OCI-LY3 (cell line): ENCODE data around the gene FOXK2.

Experiments used
- CTCF ChIP-seq: fragments of 200-600, 300-600 bp; sonication (generic); IDR thresholded peaks from 2 replicates; pipeline ENCODE4 v1.5.1; 2014; ENCODE audit warnings: antibody characterized with exemption, low read length, low read depth
- EZH2phosphoT487 ChIP-seq: fragments of 200-600 bp; shearing (Covaris generic); IDR thresholded peaks from 2 replicates; pipeline ENCODE4 v1.6.1; 2018; ENCODE audit warnings: antibody characterized with exemption, mixed run types, low read depth

- TF ChIP-seq EZH2phosphoT487 = no peak
- no peak for TF ChIP-seq CTCF
Observed at GRCh38 chr17:82518826-82519810, at the start of gene FOXK2.
